HCT116 (cell line): Measurements from ENCODE around the gene NGF. TPM values are rescaled to one million over a fixed set of nuclear protein-coding genes. Genes with fewer than 3 reads are reported as not detected.

Experiments used
- ATAC-seq: fragments of 200-7000 bp; cut with Tn5 transposase; 2 replicates; pipeline ENCODE4 v1.9.1; 2020; ENCODE audit warnings: mild to moderate bottlenecking, moderate library complexity
- BruUV-seq: library from RNA; stranded (reverse); fragments of 400-500 nt; replicated peaks from 2 replicates; lab custom pipeline; 2021; lab: Mats Ljungman, UMichigan
- CTCF ChIA-PET: fragments of 300-600 bp; sonication (Branson Sonifier 250); formaldehyde crosslinking; loops from one replicate; lab custom pipeline; 2021; ENCODE audit warnings: antibody characterized with exemption; lab: Charles Lee
- POLR2A ChIA-PET: fragments of 300-600, 350-600 bp; sonication (Branson Sonifier 250); formaldehyde crosslinking; loops from one replicate; lab custom pipeline; 2021; ENCODE audit warnings: antibody characterized with exemption; lab: Charles Lee
- RAD21 ChIA-PET, 2 experiments: fragments of 300-600 bp; sonication (Branson Sonifier 250); formaldehyde crosslinking; loops; one replicate each; lab custom pipeline; 2023; ENCODE audit warnings: low total read pairs in 2 of 2; ENCODE audit not compliant: uncharacterized antibody in 2 of 2, unreplicated experiment in 2 of 2, low non-redundant PET in 1 of 2; lab: Charles Lee
- DNase-seq: peaks from one replicate; pipeline ENCODE4 v3.0.0-alpha.2; 2010; ENCODE audit warnings: low read depth, low spot score
- H2AFZ ChIP-seq: fragments of 200-600 bp; shearing (Covaris generic), sonication (generic); 2 replicates; pipeline ENCODE4 v1.6.1; 2017; ENCODE audit warnings: low read depth, mixed run types, mixed read lengths, antibody characterized with exemption, low read length; ENCODE audit not compliant: poor library complexity, severe bottlenecking
- H3K27ac ChIP-seq: 2 replicates; pipeline ENCODE4 v1.5.1; 2012; ENCODE audit warnings: low read depth, low read length
- H3K27me3 ChIP-seq: fragments of 200-600 bp; sonication (generic); 2 replicates; pipeline ENCODE4 v1.6.1; 2016; ENCODE audit warnings: mixed run types, low read length, mixed read lengths; ENCODE audit not compliant: insufficient read depth
- H3K36me3 ChIP-seq, 2 experiments: fragments of 200-500 bp in 1 of 2; fragments of 200-600 bp in 1 of 2; sonication (Bioruptor generic) in 1 of 2; sonication (generic) in 1 of 2; 2 replicates each; pipeline versions ENCODE4 v1.5.1 to v1.6.1; 2014 to 2016; ENCODE audit warnings: low read length in 2 of 2, inconsistent platforms in 1 of 2, mixed read lengths in 1 of 2, mixed run types in 1 of 2; ENCODE audit not compliant: insufficient read depth in 2 of 2, control insufficient read depth in 1 of 2
- H3K4me1 ChIP-seq, 2 experiments: fragments of 200-600 bp in 1 of 2; sonication (generic) in 1 of 2; 2 replicates each; pipeline versions ENCODE4 v1.5.1 to v1.6.1; 2012 to 2017; ENCODE audit warnings: low read length in 2 of 2, inconsistent platforms in 1 of 2, mild to moderate bottlenecking in 1 of 2, mixed read lengths in 1 of 2, mixed run types in 1 of 2, moderate library complexity in 1 of 2; ENCODE audit not compliant: insufficient read depth in 2 of 2, control insufficient read depth in 1 of 2
- H3K4me2 ChIP-seq: fragments of 200-600 bp; sonication (generic); 2 replicates; pipeline ENCODE4 v1.6.1; 2017; ENCODE audit warnings: mixed run types, low read length, mixed read lengths
- H3K4me3 ChIP-seq, 2 experiments: fragments of 200-600 bp in 1 of 2; sonication (generic) in 1 of 2; replicated peaks in 1 of 2; 2 replicates each; pipeline ENCODE4 v1.5.1; 2011 to 2016; ENCODE audit warnings: low read length in 2 of 2, control low read depth in 1 of 2, low read depth in 1 of 2, mild to moderate bottlenecking in 1 of 2, mixed read lengths in 1 of 2, mixed run types in 1 of 2
- H3K79me2 ChIP-seq: fragments of 200-600 bp; sonication (generic); 2 replicates; pipeline ENCODE4 v1.6.1; 2017; ENCODE audit warnings: mild to moderate bottlenecking, mixed run types, low read length, moderate library complexity, mixed read lengths; ENCODE audit not compliant: insufficient read depth
- H3K9ac ChIP-seq: fragments of 200-600 bp; sonication (generic); 2 replicates; pipeline ENCODE4 v1.6.1; 2016; ENCODE audit warnings: low read length, mixed read lengths
- H3K9me2 ChIP-seq: fragments of 200-600 bp; sonication (generic), shearing (Covaris generic); 2 replicates; pipeline ENCODE4 v1.6.1; 2017; ENCODE audit warnings: mixed run types, mild to moderate bottlenecking, moderate library complexity; ENCODE audit not compliant: insufficient read depth
- H3K9me3 ChIP-seq, 2 experiments: fragments of 200-500 bp in 1 of 2; fragments of 200-600 bp in 1 of 2; sonication (Bioruptor generic) in 1 of 2; sonication (generic) in 1 of 2; 2 replicates each; pipeline ENCODE4 v1.6.1; 2014 to 2017; ENCODE audit warnings: low read length in 2 of 2, mixed read lengths in 2 of 2, inconsistent platforms in 1 of 2, low read depth in 1 of 2, mild to moderate bottlenecking in 1 of 2, mixed run types in 1 of 2, moderate library complexity in 1 of 2; ENCODE audit not compliant: control insufficient read depth in 1 of 2, insufficient read depth in 1 of 2
- H4K20me1 ChIP-seq: fragments of 200-600 bp; sonication (generic), shearing (Covaris generic); 2 replicates; pipeline ENCODE4 v1.6.1; 2017; ENCODE audit warnings: mixed run types, mild to moderate bottlenecking, moderate library complexity; ENCODE audit not compliant: insufficient read depth
- ATF3 ChIP-seq: IDR thresholded peaks from 2 replicates; pipeline ENCODE4 v1.6.1; 2012
- CTCF ChIP-seq, 3 experiments: fragments of 200-600 bp in 1 of 3; sonication (generic) in 1 of 3; IDR thresholded peaks in 2 of 3; conservative IDR thresholded peaks in 1 of 3; 2 replicates each; pipeline ENCODE4 v1.5.1; 2012 to 2017; ENCODE audit warnings: low read depth in 2 of 3, low read length in 2 of 3, antibody characterized with exemption in 1 of 3, borderline replicate concordance in 1 of 3, control low read depth in 1 of 3, mild to moderate bottlenecking in 1 of 3, mixed read lengths in 1 of 3, mixed run types in 1 of 3, moderate library complexity in 1 of 3; ENCODE audit not compliant: insufficient read depth in 1 of 3
- EGR1 ChIP-seq: IDR thresholded peaks from 2 replicates; pipeline ENCODE4 v1.6.1; 2012; ENCODE audit warnings: low read depth
- ELF1 ChIP-seq: IDR thresholded peaks from 2 replicates; pipeline ENCODE4 v1.6.1; 2012; ENCODE audit warnings: low read depth, borderline replicate concordance
- EZH2phosphoT487 ChIP-seq: fragments of 200-600 bp; IDR thresholded peaks from 2 replicates; pipeline ENCODE4 v1.6.1; 2018; ENCODE audit warnings: antibody characterized with exemption, borderline replicate concordance
- FOSL1 ChIP-seq: IDR thresholded peaks from 2 replicates; pipeline ENCODE4 v1.6.1; 2012; ENCODE audit warnings: low read depth
- JUND ChIP-seq: IDR thresholded peaks from 2 replicates; pipeline ENCODE4 v1.6.1; 2012
- POLR2A ChIP-seq: IDR thresholded peaks from 2 replicates; pipeline ENCODE4 v1.7.0; 2011; ENCODE audit warnings: borderline replicate concordance; ENCODE audit not compliant: insufficient read depth, insufficient read length; ENCODE audit errors: extremely low read depth
- SIN3A ChIP-seq: IDR thresholded peaks from 2 replicates; pipeline ENCODE4 v1.6.1; 2012; ENCODE audit warnings: low read depth
- SP1 ChIP-seq: IDR thresholded peaks from 2 replicates; pipeline ENCODE4 v1.6.1; 2012; ENCODE audit warnings: low read depth
- SRF ChIP-seq: IDR thresholded peaks from 2 replicates; pipeline ENCODE4 v1.6.1; 2012; ENCODE audit warnings: low read depth
- TCF7L2 ChIP-seq: IDR thresholded peaks from 2 replicates; pipeline ENCODE4 v1.7.0; 2011; ENCODE audit warnings: borderline replicate concordance, inconsistent platforms; ENCODE audit not compliant: insufficient read depth, insufficient read length; ENCODE audit errors: extremely low read depth
- YY1 ChIP-seq: IDR thresholded peaks from 2 replicates; pipeline ENCODE4 v1.6.1; 2011; ENCODE audit warnings: low read length, low read depth, moderate library complexity, mild to moderate bottlenecking; ENCODE audit not compliant: insufficient replicate concordance; ENCODE audit errors: extremely low read depth
- ZBTB33 ChIP-seq: IDR thresholded peaks from 2 replicates; pipeline ENCODE4 v1.6.1; 2011; ENCODE audit warnings: mild to moderate bottlenecking, low read length, moderate library complexity; ENCODE audit not compliant: insufficient replicate concordance; ENCODE audit errors: extremely low read depth
- ZNF274 ChIP-seq: fragments of 200-500 bp; sonication (Bioruptor generic); IDR thresholded peaks from 2 replicates; pipeline ENCODE4 v1.6.1; 2014; ENCODE audit warnings: mild to moderate bottlenecking, low read depth, low read length, inconsistent platforms
- intact Hi-C: fragments of 100-400 bp; cut with micrococcal nuclease; formaldehyde crosslinking; loops from 2 replicates; pipeline ENCODE4 v1.10.0; 2022
- total RNA-seq: library from RNA; stranded (reverse); gene quantifications from one replicate; pipeline ENCODE4 v1.2.1, GENCODE V29; 2021; ENCODE audit not compliant: unreplicated experiment
- TF ChIP-seq, protein P1 (sequence below): IDR thresholded peaks from 2 replicates; pipeline ENCODE4 v1.6.1; 2012; ENCODE audit warnings: low read depth
- TF ChIP-seq, protein P2 (sequence below): IDR thresholded peaks from 2 replicates; pipeline ENCODE4 v1.6.1; 2012

Gene NGF
- total RNA-seq, 1 experiment from 2014 or later, result not detected

DNA sequence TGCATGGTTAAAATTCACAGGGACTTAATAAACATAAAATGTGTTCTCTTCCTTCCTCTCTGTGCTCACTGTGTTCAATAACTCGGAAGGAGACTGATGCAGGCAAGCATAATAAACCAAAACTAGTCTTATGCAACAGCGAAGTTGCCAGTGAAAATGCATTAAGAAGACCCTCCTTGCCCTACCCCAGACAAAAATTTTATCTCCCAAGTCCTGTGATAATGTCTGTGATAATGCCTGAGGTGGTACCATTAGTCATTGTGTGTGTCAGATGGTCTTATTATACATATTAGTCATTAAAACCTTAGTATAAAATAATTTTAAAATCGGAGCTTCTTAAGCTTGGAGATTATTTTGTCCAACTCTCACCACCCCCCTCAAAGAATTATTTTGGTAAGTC lies 97.8 kb downstream of the NGF start:
- H3K27ac ChIP-seq, result no peak overlapping the region
- CTCF ChIA-PET, result no interaction called here
- DNase-seq, result no peak

More for the DNA sequence above, 97.8 kb downstream of the NGF start:
- Histone ChIP-seq H3K9me3 (peaks cover 0 to under 1% of the 10 kb centered on the region in 2 experiments; a peak in 1 of 4 replicates), H3K4me3 (no peak overlapping the region), H3K36me3 (no peaks in the 10 kb centered on the region), H3K9me2 (no peaks in the 10 kb centered on the region), H3K4me2 (no peak overlapping the region), H3K9ac (no peak overlapping the region), H3K79me2 (no peaks in the 10 kb centered on the region), H3K27me3 (no peaks in the 10 kb centered on the region), H2AFZ (no peak overlapping the region), H4K20me1 (no peaks in the 10 kb centered on the region), H3K4me1 (peaks cover 0 to 7% of the 10 kb centered on the region in 2 experiments; a peak in 1 of 4 replicates)
- ChIA-PET POLR2A (no interaction called here), RAD21 (no interaction called here)
- intact Hi-C loops, result no loop called here
- ATAC-seq, result no peak
- TF ChIP-seq TCF7L2 (no peak), ZNF274 (no peak), EZH2phosphoT487 (no peak), SP1 (no peak), ZBTB33 (no peak), SIN3A (no peak), FOSL1 (no peak), SRF (no peak), ATF3 (no peak), EGR1 (no peak), YY1 (no peak), JUND (no peak), POLR2A (no peak), ELF1 (no peak), CTCF (IDR thresholded peaks at IDR 0.05 in 2 of 3, conservative IDR thresholded peaks at IDR 0.05 in 1 of 3; ENCODE audit: borderline replicate concordance in 1 of 3, insufficient read depth in 1 of 3, low read depth in 2 of 3, low read length in 2 of 3) (no peak)
- TF ChIP-seq, protein P1, sequence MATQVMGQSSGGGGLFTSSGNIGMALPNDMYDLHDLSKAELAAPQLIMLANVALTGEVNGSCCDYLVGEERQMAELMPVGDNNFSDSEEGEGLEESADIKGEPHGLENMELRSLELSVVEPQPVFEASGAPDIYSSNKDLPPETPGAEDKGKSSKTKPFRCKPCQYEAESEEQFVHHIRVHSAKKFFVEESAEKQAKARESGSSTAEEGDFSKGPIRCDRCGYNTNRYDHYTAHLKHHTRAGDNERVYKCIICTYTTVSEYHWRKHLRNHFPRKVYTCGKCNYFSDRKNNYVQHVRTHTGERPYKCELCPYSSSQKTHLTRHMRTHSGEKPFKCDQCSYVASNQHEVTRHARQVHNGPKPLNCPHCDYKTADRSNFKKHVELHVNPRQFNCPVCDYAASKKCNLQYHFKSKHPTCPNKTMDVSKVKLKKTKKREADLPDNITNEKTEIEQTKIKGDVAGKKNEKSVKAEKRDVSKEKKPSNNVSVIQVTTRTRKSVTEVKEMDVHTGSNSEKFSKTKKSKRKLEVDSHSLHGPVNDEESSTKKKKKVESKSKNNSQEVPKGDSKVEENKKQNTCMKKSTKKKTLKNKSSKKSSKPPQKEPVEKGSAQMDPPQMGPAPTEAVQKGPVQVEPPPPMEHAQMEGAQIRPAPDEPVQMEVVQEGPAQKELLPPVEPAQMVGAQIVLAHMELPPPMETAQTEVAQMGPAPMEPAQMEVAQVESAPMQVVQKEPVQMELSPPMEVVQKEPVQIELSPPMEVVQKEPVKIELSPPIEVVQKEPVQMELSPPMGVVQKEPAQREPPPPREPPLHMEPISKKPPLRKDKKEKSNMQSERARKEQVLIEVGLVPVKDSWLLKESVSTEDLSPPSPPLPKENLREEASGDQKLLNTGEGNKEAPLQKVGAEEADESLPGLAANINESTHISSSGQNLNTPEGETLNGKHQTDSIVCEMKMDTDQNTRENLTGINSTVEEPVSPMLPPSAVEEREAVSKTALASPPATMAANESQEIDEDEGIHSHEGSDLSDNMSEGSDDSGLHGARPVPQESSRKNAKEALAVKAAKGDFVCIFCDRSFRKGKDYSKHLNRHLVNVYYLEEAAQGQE, result no peak
- TF ChIP-seq, protein P2, sequence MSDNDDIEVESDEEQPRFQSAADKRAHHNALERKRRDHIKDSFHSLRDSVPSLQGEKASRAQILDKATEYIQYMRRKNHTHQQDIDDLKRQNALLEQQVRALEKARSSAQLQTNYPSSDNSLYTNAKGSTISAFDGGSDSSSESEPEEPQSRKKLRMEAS, result no peak
- no TSS peak for BruUV-seq
